ENCODE results near the gene SERPINA6. TPM values are rescaled to one million over a fixed set of nuclear protein-coding genes. Genes with fewer than 3 reads are reported as not detected.

SERPINA6 gene
- total and polyA plus RNA-seq, 2 donors (not counting 1 experiment from before 2014, with no cell fraction given) = not detected

- no peak for TF ChIP-seq EZH2 (IDR thresholded peaks at IDR 0.05; ENCODE audit: borderline replicate concordance, insufficient read depth, low read depth, low read length, poor library complexity, severe bottlenecking)
- no peak for TF ChIP-seq CTCF (IDR thresholded peaks at IDR 0.05)
- no peak overlapping the region for H3K4me3 ChIP-seq (ENCODE audit: control extremely low read depth in 1 of 5, extremely low read depth in 1 of 5, insufficient read depth in 1 of 5, low read depth in 2 of 5, low read length in 4 of 5)
- no peak for DNase-seq
- H3K4me3 Mint-ChIP-seq = no peak overlapping the region
- no peak for ATAC-seq (ENCODE audit: low read depth)
- H3K4me1 ChIP-seq (ENCODE audit: control insufficient read depth in 2 of 2, insufficient read depth in 2 of 2, low read length in 2 of 2) = no peaks in the 10 kb centered on the region
- H2AFZ ChIP-seq (ENCODE audit: insufficient read depth, low read depth, low read length, poor library complexity, severe bottlenecking) = no peak overlapping the region
- H3K4me1 Mint-ChIP-seq = no peaks in the 10 kb centered on the region
- H3K27me3 Mint-ChIP-seq = peaks cover 2% of the 10 kb centered on the region
- no peak overlapping the region for H3K4me2 ChIP-seq (replicated peaks; ENCODE audit: low read depth, low read length, poor library complexity, severe bottlenecking)
- ChIA-PET CTCF (no interaction called here), POLR2A (no interaction called here)
- H3K27ac ChIP-seq (ENCODE audit: low read length in 2 of 2) = no peak overlapping the region
- no peaks in the 10 kb centered on the region for H4K20me1 ChIP-seq (ENCODE audit: control insufficient read depth, insufficient read depth, low read length, poor library complexity, severe bottlenecking)
- H3K9ac ChIP-seq (ENCODE audit: low read length) = no peak overlapping the region
- H3K27me3 ChIP-seq (replicated peaks in 1 of 4; ENCODE audit: control extremely low read depth in 1 of 4, control insufficient read depth in 3 of 4, insufficient read depth in 4 of 4, low read length in 3 of 4) = no peaks in the 10 kb centered on the region
- WGBS (ENCODE audit: insufficient coverage) = 87% methylated on average over 9 of the region's 12 CpGs
- H3K9me3 Mint-ChIP-seq (ENCODE audit: insufficient read depth) = no peaks in the 10 kb centered on the region
- peaks cover 0 to 3% (median 0%) of the 10 kb centered on the region in 3 donors for H3K9me3 ChIP-seq (ENCODE audit: control extremely low read depth in 1 of 3, control insufficient read depth in 2 of 3, insufficient read depth in 1 of 3, low read length in 2 of 3)
- intact Hi-C loops (cut with micrococcal nuclease) = no loop called here
- no peaks in the 10 kb centered on the region for H3K79me2 ChIP-seq (ENCODE audit: control insufficient read depth, insufficient read depth, low read length)
- H3K36me3 ChIP-seq (replicated peaks in 1 of 2; ENCODE audit: control extremely low read depth in 1 of 2, control insufficient read depth in 1 of 2, extremely low read depth in 1 of 2, insufficient read depth in 2 of 2, low read length in 1 of 2) = no peaks in the 10 kb centered on the region
- H3K27ac Mint-ChIP-seq = no peak overlapping the region
These were observed 44.5 kb upstream of the SERPINA6 start for GRCh38 chr14:94367347-94368242.

Data from B cell (primary cell).